Hematopoietic multipotent progenitor cell (in vitro differentiated cells): ENCODE data around the gene RNPS1. TPM values are rescaled to one million over a fixed set of nuclear protein-coding genes. Genes with fewer than 3 reads are reported as not detected.
"Not testable (repeated sequence)": the region's sequence is repeated elsewhere in the genome, so short reads cannot be mapped to it uniquely, and the experiment has no call there.

ENCODE experiments used
- DNase-seq, 3 donors: peaks; one replicate each; pipeline ENCODE4 v3.0.0-alpha.2; 2011 to 2015; ENCODE audit warnings: low read depth in 2 of 3, low spot score in 2 of 3
- total RNA-seq: library from RNA; depleted of rRNA; stranded (reverse); fragments of >200 nt; gene quantifications from one replicate; pipeline ENCODE4 v1.2.3, GENCODE V29; 2012

Gene RNPS1
- total RNA-seq, 1 donor: 144 TPM

DNA sequence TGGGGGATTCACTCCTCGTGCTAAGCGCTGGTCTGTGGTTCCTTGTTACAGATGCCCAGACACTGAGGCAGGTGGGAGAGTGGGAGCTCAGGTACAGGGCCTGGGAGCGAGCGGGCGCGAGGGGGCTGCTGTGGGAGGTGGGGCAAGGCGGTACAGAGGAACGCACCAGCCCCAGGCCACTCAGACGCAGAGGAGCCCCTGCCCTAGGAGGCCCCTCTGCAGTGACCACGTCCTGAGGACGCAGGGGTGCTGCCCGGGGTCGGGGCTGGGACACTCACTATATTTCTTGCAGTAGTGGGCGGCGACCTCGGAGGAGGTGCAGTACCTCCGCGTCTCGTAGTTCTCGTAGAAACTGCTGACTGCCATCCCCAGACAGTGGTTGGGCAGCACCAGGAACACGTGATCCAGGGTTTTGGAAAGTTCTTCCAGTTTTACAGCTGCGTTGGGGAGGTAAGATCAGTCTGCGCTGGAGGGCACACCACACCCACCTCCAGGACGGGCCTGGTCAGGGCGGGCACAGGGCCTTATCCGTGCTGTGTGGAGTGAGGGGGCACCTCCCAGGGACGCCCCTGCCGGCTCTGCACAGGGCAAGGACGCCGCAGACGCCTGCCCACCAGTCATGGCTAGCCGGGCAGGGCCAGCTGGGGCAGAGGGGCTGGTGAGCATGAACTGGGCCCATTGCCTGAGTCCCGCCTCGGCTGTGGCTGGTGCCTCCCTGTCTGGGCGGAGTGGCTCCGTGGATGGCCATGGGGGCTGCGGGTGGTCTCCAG lies 16.3 kb upstream of the RNPS1 start:
- no peak for DNase-seq

DNA sequence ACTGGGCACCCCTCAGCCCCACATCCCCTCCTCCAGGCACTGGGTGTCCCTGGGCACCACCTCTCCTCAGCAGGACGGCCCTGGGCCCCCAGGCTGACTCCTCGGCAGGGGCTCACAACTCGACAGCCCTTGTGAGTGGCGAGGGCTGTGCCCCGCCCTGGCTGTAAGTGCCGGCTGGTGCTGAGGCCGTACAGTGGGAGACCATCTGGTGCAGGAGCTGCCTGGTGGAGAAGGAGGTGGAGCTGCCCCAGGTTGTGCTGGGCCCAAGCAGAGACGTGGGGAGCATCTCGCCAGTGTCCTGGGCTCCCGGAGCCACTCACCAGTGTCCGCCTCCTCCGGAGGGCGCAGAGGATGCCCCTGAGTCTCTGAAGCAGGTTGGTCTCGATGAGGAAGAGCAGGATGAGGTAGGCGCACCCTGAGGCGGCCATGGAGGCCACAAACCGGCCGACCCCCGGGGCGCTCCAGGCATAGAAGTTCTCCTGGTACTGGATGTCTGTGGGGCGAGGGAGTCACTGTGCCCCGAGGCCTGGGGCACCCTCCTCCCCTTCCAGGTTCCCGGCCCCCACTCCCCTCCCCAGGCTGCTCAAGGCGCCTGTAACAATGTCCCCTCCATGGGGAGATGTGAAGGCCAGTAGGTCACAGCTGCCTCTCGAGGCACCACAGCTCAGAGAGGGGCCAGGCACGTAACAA lies 15.1 kb upstream of the RNPS1 start:
- DNase-seq: no peak

DNA sequence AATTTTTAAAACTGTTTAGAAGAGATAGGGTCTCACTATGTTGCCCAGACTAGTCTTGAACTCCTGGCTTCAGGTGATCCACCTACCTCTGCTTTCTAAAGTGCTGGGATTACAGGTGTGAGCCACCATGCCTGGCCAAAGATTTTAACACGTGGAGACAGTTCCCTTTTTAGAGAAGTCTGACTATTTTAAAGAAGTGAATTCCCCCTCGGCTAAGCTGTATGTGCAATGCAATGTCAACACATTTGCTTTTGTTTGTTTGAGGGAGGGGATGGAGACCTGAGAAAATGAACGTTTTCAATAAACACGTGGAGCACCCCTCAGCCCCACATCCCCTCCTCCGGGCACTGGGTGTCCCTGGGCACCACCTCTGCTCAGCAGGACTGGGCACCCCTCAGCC lies 14.3 kb upstream of the RNPS1 start:
- DNase-seq: no peak

DNA sequence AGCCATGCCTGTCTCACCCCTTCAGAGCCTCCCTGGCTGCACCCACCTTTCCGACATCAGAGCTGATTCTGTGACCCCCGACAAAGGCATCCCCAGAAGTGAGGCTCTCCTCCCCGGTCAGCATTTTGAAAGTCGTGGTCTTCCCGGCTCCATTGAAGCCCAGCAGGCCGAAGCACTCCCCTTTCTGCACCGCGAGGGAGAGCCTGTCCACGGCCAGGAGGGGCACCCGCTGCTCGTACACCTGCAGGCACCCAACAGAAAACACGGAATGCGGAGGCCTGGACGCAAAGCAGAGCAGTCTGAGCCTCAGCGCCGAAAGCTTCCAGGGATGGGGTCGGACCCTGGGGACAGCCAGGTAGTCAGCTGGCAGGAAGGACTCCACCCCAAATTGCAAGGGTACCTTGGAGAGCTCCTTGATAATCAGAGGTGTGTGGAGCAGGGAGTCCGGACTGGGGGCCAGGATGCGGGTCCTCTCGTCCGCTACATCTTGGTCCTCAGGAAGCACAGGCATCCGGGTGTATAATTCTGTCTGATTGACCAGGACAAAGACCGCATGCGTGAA lies 13.1 kb upstream of the RNPS1 start:
- DNase-seq: no peak

DNA sequence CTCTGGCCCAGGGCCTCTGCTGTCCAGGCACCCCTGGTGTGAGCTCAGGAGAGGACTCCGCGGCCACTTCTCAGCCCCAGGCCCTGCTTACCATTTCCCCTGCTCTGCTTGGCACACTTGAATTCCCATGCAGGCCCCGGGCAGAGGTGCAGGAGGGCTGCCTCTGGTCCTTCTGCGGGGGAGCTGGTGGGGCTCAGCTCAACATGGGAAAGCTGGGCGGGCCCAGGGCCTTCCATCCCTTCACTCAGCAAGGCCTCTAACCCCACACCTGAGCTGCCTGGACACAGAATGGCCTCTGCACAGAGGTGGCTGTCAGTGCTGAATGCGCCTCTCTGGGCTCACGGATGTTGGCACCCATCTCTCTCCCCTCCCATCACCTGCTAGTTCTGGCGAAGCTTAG lies 12.5 kb upstream of the RNPS1 start:
- no peak for DNase-seq

DNA sequence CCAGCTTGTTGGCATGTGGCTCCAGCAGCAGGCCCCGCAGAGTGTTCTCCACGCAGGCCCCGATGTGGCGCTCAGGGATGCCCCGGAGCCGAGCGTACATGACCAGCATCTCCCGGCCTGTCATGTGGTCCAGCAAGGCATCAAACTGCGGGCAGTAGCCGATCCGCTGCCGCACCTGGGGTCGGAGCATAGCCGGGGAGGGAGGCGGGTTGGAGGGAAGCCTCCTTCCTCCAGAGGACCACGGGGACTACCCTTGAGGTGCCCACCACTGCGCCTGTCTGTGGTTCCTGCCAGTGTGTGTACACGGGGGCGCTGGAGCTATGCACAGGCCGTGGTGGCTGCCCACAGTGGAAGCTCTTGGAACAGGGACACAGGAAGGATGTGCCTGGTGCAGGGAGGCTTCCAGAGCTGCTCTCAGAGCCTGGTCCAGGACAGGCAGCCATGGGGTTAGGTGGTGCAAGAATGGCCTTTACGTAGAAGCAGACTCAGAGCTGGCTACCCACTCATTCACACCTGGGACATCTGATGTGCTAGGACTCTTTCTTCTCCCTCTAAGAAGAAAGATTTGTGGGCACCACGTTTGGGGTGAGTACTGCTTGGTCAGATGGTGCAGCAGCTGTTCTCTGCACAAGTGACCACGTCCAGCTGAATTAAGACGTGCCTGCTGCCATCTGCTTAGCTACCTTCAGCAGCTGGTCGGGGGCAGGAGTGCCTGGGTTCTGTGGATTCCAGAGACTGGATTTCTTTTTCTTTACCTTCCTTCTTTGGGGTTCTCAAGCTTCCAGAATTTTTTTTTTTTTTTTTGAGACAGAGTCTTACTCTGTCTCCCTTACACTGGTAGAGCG lies 11.3 kb upstream of the RNPS1 start:
- DNase-seq: no peak

DNA sequence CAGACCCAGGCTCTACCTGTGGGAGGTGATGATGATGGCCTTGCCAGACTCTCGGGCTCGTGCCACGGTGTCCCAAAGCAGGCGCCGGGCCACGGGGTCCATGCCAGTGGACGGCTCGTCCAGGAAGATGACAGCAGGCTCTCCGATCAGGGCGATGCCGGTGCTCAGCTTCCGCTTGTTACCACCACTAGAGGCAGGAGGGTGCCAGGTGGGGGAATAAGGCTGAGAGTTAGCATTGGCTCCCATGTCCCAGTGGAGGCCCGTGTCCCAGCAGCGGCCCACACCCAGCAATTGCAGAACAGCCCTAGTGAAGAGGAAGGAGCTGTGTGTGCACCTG lies 10.3 kb upstream of the RNPS1 start:
- no peak for DNase-seq

DNA sequence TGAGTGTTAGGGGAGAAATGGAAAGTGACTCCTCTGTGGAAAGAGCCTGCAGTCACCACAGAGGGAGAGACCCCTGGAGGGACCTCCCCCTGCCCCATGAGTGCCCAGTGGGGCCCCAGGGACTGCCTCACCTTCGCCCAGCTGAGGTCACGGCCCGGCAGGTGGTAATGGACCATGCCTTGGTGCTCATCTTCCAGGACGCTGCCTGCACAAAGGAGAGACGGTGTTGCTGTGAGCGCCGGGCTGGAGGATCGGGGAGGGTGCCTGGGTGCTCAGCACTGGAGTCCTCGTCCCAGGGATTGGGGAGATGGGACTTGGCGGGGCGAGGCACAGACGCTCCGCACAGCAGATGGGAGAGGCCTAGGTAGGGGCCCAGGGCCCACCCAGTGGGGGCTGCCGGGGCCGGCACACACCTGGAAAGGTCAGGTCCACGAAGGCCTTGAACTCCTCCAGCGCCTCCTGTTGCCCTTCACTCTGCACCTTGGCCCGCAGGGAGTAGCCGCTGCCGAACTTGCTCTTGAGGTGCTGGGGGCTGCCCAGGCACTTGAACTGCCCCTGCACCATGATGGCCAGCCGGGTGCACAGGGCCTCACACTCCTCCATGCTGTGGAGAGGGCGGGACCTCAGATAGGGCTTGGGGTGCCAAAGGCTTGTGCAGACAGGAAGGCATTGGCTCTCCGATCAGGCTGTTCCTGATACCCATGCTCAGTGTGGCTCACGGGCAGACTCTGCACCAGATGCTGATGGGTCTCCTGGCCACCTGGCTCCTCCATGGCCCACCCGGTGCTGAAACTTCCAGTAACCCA lies 9.7 kb upstream of the RNPS1 start:
- DNase-seq: no peak

DNA sequence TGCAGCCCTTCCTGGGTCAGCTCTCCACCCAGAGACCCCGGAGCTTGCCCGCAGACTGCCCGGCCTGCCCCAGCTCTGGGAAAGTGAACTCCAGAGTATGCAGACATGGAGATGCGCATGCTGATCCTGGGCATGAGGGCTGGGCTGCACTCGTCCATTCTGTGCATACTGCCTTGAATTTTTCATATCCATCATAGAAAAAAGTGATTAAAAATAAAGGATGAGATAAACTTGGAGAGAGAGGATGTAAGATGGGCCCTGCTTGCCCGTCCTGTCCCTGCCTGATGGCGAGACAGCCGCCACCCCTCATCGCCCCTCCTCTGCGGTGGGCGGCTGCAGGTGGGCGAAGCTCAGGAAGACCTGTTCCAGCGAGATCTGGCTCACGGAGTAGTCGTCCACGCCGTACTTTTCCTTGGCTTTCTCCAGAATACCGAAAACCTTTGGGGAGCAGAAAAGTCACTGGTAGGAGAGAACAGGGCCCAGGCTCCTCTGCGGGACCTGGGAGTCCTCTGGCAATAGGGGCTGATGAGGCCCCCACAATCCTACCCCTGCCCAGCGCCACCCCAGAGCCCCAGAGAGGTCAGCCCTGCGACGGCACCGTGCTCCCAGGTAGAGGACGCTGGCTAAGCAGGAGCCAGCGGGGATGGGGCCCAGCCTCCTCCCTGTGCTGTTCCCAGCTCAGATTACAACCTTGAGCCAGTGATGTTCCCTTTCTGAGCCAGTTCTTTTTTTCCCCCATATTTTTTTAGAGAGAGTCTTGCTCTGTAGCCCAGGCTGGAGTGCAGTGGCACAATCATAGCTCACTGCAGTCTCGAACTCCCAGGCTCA lies 8.7 kb upstream of the RNPS1 start:
- DNase-seq: no peak

DNA sequence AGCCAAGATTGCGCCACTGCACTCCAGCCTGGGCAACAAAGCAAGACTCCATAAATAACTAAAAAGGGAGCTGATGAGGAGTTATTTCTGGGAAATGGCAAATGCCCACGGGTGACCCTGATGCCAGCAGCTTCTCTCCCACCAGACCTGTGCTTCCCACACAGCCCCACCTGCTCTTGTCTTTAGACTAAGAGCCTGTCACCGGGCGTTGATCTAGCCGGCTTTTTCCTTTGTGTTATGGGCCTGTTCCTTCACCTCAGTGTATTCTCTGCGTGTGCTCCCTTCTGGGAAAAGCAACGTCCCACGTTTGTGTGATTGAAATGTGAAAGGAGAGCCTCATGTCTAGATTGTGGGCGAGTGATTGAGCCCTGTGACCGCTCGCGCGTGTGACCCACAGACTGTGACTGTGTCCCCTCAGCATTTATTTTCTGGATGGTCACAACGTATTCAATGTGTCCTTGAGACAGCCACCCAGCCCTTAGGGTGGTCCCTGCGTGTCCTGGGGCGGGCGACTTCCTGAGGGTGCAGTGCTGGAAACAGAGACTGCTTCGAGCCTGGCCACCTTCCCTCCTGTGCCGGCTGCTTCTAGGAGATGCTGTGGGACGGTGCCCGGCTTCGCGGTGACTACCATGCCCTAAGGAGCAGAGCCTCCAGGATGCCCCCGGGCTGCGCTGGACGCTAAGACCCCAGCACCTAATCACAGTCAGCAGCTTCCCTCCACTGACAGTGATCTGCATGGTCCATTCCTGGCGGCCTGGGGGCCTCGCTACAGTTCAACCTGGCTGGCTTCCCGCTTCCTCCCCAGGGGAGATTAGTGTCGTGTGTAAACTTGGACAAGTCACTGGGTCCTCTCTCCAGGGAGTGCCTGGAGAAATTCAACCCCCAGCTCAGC lies 7.8 kb upstream of the RNPS1 start:
- DNase-seq: no peak

DNA sequence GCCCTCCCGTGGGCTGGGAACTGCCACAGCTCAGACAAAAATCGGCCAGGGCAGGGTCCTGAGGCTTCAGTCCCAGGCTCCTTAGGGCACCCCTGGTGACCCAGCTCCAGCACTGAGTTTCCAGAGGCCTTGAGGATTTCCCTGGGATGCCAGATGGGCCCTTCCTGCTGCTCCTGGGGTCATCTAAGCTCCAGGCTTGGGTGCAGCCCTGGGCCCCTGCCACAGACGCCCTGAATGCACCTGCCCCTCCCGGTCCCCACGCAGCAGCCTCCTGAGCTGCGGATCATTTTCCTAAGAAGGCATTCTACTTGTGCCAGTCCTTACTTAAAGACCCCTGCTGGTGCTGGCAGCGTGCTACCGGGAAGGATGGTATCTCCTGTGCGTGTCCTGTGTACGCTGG lies 6.0 kb upstream of the RNPS1 start:
- no peak for DNase-seq

DNA sequence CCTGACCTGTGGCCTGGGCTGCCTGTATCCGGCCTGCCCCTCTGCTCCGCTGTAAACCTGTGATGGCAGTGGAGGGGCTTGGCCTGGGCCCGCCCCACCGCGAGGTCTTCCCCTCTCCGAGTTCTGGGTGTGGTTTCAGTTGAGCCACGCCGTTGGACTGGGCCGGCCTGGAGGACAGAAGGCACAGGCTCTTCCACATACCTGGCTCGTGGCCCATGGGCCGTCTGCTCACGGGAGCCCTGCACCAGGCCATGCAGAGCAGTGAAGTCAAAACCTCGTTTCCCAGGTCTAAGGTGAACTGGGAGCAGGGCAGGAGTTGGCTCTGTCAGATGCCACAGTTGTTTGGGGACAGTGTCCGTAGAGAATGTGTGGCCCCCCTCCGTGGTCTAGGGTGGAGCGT lies 5.6 kb upstream of the RNPS1 start:
- DNase-seq: no peak

DNA sequence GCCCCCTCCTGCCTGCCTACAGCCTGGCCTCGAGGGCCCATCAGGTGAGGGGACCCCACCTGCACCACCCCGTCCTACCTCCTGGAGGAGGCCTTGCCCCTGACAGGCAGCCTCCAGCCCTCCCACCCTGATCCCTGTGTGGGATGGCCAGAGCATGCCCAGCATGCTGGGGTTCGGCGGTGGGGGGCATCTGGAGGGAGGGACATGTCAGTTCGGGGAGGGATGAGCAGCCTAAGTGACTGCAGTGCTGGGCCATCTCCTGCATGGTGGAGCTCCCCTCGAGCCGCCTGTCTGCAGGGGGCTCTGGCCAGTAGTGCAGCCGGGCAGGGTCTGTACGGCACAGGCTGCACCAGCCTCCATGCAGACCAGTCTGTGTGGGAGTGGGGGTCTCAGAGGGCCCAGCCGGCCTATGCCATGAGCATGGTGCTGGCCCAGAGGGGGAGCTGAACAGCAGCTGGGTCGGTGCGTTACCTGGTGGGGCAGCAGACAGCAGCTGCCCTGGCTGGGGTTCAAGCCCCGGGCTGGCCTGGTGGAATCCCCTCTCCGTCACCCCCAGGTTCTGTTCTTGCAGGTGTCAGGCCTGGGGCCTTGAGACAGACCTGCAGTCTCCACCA lies 4.0 kb upstream of the RNPS1 start:
- DNase-seq: no peak

DNA sequence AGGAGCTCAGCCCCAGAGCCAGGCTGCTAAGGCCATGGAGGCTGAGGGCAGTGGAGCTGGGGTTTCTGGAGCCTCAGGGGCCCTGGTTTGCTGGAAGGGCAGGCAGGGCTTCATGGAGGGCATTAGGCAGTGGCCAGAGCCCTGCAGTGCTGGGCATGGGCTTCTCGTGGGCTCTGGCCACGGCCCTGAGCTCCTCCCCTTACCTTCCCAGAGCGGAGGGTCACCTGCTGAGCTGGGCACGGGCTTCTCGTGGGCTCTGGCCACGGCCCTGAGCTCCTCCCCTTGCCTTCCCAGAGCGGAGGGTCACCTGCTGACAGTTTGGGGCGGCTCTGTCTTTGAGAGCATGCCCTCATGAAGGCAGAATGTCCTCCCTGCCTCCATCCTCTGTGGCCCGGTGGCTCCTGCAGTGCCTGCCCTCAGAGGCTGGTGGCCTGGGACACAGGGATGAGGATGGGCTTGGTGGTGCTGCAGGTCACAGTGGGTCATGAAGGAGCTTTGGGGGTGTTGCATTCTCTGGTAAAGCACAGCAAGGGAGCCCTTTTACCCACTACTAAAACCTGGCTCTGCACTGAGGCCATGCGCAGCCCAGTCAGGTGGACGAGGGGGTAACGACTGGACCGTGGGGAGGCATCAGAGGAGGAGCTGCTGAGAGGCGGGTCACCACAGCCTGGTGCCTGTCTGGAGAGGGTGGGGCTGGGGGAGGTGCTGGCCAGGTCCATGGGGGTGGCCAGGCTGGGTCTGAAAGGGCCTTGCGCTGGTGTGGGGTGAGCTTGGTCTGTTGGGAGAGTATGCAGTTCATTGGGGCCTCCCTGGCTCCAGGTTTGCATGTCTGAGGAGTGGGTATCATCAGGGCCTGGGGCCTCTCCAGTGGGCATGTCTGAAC lies 2.9 kb upstream of the RNPS1 start:
- DNase-seq: no peak

DNA sequence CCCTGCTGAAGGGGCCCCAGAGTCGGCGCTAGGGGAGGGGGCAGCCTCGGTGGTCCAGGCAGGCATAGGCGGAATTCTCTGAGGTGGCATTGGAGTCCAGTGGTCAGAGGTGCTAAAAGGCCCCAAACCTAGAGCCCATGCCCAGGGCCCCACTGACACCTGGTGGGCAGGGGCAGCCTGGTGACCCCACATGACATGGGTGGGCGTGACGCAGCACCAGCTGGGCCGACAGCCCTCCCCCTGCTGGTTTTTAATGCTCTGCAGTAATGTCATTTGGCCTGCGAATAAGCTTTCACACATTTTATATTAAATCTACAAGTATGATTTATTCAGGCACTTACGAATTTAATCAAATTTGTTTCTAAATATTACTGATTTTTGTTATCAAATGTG lies 2.1 kb upstream of the RNPS1 start:
- no peak for DNase-seq

DNA sequence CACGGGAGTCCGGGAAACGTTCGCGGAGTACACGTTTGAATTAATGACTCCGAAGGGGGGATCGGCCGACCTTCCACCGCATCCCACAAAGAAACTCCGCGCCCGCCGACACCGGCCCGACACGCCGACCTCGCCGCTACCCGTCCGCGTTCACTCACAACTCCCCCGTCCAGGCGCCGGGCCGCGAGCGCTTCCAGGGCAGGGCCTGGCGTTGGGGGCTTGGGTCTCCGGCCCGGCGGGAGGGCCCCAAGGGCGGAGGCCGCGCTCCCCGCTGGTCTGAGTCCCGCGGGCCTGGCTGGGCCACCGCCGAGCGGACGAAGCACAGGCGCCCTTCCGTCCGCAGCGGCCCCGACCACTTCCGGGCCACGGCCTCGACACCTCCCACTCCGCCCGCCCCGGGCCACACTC lies 417 bp downstream of the RNPS1 start:
- not testable (repeated sequence) for DNase-seq

DNA sequence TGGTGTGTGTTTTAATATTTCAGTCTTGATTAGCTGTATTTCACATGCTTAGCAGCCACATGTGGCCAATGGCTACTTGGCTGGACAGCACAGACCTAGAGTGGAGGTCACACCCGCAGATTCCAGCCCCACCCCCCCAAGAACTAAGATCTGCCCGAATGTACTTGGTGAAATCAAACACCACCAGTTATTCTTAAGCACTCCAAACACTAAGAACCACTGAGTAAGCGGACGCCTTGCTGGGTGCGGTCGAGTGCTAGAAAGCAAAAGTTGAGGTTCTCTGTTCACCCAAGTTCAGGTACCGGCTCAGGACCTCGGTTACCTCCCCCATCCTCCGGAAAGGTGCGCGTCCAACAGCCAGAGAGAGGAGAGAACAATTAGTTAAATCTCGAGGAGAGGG lies 1.0 kb downstream of the RNPS1 start:
- not testable (repeated sequence) for DNase-seq
